ENCODE results near the gene CPXCR1.
"Not testable (repeated sequence)": the region's sequence is repeated elsewhere in the genome, so short reads cannot be mapped to it uniquely, and the experiment has no call there.

DNA sequence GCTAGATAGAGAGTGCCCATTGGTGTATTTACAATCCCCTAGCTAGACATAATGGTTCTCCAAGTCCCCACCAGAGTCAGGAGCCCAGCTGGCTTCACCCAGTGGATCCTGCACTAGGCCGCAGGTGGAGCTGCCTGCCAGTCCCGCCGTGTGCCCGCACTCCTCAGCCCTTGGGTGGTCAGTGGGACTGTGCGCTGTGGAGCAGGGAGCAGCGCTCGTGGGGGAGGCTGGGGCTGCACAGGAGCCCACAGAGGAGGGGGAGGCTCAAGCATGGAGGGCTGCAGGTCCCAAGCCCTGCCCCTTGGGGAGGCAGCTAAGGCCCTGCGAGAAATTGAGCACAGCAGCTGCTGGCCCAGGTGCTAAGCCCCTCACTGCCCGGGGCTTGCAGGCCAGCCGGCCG, 810 bp upstream of the CPXCR1 start:
- TF ChIP-seq CTCF (IDR thresholded peaks at IDR 0.05; ENCODE audit: low read depth, low read length, poor library complexity, severe bottlenecking); EZH2phosphoT487 (IDR thresholded peaks at IDR 0.05; ENCODE audit: borderline replicate concordance, low read length): not testable (repeated sequence)
